HCT116 (cell line): ENCODE results near the gene CPEB1.

Experiments
- CEBPB ChIP-seq: IDR thresholded peaks from 2 replicates; pipeline ENCODE4 v1.6.1; 2012; ENCODE audit warnings: low read depth
- ELF1 ChIP-seq: IDR thresholded peaks from 2 replicates; pipeline ENCODE4 v1.6.1; 2012; ENCODE audit warnings: low read depth, borderline replicate concordance
- POLR2A ChIP-seq: IDR thresholded peaks from 2 replicates; pipeline ENCODE4 v1.7.0; 2011; ENCODE audit warnings: borderline replicate concordance; ENCODE audit not compliant: insufficient read depth, insufficient read length; ENCODE audit errors: extremely low read depth
- POLR2AphosphoS5 ChIP-seq: IDR thresholded peaks from 2 replicates; pipeline ENCODE4 v1.6.1; 2011; ENCODE audit warnings: mild to moderate bottlenecking, low read depth, low read length, moderate library complexity
- TF ChIP-seq, protein P1 (sequence below), 3 experiments: fragments of 200-600 bp in 1 of 3; sonication (generic) in 1 of 3; IDR thresholded peaks in 2 of 3; conservative IDR thresholded peaks in 1 of 3; 2 replicates each; pipeline ENCODE4 v1.5.1; 2012 to 2017; ENCODE audit warnings: low read depth in 2 of 3, low read length in 2 of 3, antibody characterized with exemption in 1 of 3, borderline replicate concordance in 1 of 3, control low read depth in 1 of 3, mild to moderate bottlenecking in 1 of 3, mixed read lengths in 1 of 3, mixed run types in 1 of 3, moderate library complexity in 1 of 3; ENCODE audit not compliant: insufficient read depth in 1 of 3

DNA sequence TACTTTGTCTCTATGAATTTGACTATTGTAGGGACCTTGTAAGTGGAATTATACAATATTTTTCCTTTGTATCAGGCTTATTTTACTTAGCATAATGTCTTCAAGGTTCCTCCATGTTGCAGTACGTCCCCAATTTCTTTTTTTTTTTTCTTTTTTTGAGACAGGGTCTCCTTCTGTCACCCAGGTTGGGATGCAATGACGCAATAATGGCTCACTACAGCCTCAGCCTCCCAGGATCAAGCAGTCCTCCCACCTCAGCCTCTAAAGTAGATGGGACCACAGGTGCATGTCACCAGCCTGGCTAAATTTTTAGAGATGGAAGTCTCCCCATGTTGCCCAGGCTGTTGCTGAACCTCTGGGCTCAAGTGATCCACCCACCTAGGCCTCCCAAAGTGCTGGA, 66.5 kb downstream of the CPEB1 start:
- TF ChIP-seq, protein P1, sequence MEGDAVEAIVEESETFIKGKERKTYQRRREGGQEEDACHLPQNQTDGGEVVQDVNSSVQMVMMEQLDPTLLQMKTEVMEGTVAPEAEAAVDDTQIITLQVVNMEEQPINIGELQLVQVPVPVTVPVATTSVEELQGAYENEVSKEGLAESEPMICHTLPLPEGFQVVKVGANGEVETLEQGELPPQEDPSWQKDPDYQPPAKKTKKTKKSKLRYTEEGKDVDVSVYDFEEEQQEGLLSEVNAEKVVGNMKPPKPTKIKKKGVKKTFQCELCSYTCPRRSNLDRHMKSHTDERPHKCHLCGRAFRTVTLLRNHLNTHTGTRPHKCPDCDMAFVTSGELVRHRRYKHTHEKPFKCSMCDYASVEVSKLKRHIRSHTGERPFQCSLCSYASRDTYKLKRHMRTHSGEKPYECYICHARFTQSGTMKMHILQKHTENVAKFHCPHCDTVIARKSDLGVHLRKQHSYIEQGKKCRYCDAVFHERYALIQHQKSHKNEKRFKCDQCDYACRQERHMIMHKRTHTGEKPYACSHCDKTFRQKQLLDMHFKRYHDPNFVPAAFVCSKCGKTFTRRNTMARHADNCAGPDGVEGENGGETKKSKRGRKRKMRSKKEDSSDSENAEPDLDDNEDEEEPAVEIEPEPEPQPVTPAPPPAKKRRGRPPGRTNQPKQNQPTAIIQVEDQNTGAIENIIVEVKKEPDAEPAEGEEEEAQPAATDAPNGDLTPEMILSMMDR (IDR thresholded peaks at IDR 0.05 in 2 of 3, conservative IDR thresholded peaks at IDR 0.05 in 1 of 3; ENCODE audit: borderline replicate concordance in 1 of 3, insufficient read depth in 1 of 3, low read depth in 2 of 3, low read length in 2 of 3): no peak
- TF ChIP-seq POLR2AphosphoS5: no peak
- no peak for TF ChIP-seq ELF1
- TF ChIP-seq POLR2A: no peak
- TF ChIP-seq CEBPB: no peak
